ENCODE results near the gene SPTLC1.
"Not testable (repeated sequence)": the region's sequence is repeated elsewhere in the genome, so short reads cannot be mapped to it uniquely, and the experiment has no call there.

The SPTLC1 gene

DNA sequence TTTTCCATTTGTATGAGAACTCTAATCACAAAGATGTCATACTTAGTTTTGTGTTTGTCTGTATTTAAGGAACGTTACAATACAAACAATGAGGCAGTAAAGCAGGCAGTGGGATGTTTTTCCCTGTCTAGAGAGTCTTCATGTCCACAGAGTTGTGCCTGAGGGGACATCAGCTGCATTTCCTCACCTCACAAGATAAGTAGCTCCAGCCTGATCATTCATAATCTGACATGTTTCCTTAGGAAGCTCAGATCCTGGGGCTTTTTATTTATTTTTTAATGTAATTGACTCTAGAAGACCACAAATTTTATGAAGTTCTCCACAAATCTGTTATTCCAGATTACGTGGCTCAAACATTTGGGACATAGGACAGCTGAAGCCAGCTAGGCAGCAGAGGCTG lies 78.5 kb downstream of the SPTLC1 start:
- H3K27ac ChIP-seq = peak overlapping the region in 3 of 21 experiments; percentile 14 to 38 (median 16)
- H3K4me3 ChIP-seq = no peak overlapping the region

DNA sequence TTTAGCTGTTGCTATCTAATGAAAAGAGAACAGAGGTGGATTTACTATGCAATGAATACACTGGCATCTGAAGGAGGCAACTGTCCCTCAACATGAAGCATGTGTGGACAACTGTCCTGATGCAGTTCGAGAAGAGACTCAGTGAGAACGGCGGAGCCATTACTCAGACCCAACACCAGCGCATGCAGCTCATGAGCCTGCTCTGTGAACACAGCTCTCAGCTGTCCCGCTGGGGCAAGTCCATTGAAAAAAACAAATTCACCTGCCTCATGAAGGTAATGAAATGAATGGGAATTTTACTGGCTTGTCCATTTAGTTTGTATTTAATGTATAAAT lies 78.8 kb downstream of the SPTLC1 start:
- H3K27ac ChIP-seq = peak overlapping the region in 1 of 21 experiments; percentile 38
- no peak overlapping the region for H3K4me3 ChIP-seq

DNA sequence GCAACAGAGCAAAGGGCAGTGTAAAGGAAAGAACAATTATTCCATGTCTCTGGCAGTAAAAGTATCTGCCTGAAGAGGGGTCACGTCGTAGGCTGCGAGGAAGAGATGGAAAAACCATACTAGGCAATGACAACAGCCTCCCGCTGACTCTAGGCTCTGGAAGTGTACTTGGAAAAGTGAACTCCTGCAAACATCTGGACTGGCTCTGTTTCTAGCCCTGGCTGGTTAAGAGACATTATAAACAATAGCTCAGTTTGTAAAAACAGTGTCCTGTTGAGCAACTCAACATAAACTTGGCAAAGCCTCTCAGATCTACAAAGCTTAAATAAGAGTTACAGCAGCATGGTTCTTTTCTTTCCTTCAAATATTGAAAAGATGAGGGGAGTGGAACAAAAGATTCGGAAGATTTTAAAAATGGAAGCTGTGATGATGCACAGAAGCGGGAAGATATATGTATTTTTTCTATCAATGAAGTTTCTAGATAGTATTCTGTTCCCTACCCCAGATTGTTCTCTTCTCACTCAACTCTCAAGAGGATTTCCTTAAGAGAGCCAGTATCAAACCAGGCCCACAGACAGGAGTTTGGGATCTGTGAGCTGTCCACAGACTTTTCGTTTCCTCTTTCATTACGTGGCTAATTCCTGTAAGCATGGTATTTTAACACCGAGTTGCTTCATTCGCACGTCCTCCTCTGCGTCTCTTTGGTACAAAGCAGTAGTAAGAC lies 79.4 kb downstream of the SPTLC1 start:
- H3K27ac ChIP-seq = peak overlapping the region in 1 of 21 experiments; percentile 38
- no peak overlapping the region for H3K4me3 ChIP-seq

DNA sequence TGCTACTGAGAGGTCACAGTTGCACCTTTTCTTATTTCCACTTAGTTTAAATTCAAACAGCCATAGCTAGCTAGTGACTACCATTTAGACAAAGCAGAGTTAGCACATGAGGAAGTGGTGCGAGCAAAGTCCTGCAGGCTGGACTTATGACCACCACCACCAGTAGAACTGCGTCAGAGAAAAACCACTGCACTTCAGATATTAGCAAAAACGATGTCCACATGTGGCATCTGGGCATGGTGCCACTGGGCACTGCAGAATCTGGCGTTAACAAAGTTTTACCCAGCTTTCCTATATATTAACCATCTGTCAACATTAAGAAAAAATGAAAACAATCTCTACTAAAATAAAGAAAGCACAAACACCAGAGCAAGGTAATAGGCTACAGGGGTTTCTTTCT lies 80.1 kb downstream of the SPTLC1 start:
- no peak overlapping the region for H3K4me3 ChIP-seq
- no peak overlapping the region for H3K27ac ChIP-seq

DNA sequence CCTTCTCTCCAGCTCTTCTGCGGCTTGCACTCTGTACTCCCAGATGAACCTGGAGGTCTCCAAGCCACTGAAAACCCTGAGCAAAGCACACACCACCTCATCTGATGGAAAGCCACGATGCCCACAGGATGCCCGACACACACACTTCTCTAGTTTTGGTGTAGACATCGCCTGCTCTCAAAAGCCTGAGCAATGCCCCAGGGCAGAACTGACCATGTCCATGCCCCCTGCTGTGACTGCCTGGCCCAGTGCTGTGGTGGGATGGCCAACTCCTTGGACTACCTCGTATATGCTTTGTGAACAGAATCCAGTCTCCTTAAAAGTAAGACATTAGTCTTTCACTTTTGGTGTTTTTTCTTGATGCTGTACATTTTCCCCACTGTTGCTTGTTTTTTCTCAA lies 81.2 kb downstream of the SPTLC1 start:
- Histone ChIP-seq H3K27ac (no peak overlapping the region), H3K4me3 (no peak overlapping the region)

DNA sequence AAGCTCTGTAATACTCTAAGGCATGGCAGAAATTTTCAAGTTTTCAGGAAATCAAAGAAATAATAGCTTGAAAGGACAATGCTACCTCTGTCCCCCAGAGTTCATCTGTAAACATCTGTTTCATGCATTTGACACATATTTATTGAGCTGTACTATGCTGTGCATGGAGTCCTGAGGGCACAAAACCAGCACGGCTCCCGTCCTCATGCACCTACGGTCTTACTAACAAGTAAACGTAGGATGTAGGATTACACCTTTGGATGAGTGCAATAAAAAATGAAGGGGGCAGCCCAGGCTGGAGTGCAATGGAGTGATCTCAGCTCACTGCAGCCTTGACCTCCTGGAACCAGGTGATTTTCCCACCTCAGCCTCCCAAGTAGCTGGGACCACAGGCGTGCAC lies 81.9 kb downstream of the SPTLC1 start:
- Histone ChIP-seq H3K27ac (no peak overlapping the region), H3K4me3 (no peak overlapping the region)

DNA sequence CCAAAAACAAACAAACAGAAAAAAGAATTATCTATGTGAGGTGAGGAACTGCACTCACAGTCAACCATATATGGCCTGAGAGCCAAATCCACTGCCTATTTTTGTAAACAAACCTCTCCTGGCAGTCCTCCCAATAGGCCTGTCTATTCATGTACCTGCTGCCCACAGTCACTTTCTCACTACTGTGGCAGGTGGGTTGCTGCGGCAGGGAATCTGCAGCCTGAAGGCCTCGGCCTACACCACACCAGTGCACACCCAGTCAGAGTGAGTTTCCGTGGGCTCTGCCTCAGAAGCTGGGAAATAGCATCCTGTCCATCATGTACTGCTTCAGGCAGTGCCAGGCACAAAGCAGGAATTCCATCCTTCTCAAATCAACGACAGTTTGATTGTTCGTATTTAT lies 82.3 kb downstream of the SPTLC1 start:
- no peak overlapping the region for H3K27ac ChIP-seq
- no peak overlapping the region for H3K4me3 ChIP-seq

DNA sequence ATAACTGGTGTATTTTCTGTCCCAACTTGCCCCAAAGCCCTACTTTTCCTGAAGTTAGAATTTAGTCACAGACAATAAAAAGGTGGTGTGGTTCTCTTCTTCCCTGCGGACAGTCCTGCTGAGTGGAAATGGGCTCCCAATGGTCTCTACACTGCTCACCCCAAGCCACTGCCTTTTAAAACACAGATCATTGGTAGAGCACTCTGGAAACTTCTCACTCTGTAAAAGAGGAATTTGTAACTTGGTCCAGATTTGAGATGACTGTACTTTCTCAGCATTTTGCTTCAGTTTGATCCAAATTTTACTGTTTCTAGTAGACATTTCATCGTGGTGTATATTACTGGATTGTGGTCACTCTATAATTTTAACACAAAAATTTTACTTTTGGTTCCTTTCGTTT lies 84.8 kb downstream of the SPTLC1 start:
- H3K4me3 ChIP-seq = no peak overlapping the region
- H3K27ac ChIP-seq = no peak overlapping the region

DNA sequence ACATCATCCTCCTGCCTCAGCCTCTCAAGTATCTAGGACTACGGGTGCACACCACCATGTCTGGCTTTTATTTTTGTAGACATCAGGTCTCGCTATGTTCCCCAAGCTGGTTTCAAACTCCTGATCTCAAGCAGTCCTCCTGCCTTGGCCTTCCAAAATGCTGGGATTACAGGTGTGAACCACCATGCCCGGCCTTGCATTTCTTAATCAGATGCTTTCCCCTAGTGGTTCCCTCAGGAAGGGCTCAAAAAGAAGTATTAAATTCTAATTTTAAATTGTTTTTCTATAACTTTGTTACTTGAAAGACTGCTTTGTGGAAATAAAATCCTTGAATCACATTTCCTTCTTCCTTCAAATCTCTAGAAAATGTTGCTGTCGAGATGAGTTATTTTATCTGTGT lies 85.7 kb downstream of the SPTLC1 start:
- Histone ChIP-seq H3K4me3 (no peak overlapping the region), H3K27ac (no peak overlapping the region)

DNA sequence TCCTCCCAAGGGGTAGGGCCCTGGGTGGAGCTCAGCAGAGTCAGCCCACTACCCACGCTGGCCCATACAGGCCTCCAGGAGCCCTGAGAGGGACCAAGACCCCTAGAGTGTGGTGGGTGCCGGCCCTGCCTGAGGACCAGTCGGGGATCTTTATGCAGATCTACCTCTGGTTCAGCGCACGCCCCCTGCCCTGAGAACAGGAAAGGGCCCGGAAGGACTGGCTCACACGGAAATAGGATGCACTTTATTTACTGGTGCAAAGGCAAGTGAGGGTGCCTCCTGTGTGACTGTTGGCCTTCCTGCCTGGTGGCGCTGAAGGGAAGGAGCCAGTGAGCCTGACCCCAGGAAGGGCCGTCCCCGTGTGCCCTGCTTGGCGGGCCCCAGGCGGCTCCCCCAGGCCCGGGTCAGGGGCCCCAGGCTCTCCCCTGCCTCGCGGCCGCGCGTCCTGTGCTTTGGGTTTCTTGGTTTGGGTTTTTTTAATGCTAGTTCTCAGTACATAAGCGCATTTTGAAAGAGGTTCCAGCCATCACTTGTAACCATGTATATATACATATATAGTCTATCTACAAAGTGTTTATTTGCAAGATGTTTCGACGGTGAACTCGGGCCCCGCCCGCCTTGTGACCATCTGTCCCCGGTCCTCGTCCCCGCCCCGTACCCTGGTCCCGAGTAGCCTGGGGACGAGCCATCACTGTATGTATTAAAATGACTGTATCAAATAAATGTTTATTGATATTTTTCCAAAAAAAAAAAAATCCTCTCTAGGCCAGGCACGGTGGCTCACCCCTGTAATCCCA lies 88.8 kb downstream of the SPTLC1 start:
- no peak overlapping the region for H3K4me3 ChIP-seq
- no peak overlapping the region for H3K27ac ChIP-seq

DNA sequence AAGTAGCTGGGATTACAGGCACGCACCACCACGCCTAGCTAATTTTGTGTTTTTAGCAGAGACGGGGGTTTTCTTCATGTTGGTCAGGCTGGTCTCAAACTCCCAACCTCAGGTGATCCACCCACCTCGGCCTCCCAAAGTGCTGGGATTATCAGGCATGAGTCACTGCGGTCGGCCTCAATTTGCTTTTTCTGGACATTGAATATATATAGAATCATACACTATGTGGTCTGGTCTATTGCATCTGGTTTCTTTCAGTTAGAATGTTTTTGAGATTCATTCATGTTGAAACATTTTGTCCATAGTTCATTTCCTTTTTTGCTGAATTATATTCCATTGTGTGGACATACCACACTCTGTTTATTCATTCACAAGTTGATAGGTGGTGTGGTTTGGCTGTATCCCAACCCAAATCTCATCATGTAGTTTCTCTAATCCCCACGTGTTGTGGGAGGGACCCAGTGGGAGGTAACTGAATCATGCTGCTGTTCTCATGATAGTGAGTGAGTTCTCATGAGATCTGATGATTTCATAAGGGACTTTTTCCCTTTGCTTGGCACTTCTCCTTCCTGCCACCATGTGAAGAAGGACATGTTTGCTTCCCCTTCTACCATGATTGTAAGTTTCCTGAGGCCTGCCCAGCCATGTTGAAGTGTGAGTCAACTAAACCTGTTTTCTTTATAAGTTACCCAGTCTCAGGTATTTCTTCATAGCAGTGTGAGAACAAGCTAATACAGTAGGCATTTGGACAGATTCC lies 93.2 kb downstream of the SPTLC1 start:
- H3K27ac ChIP-seq = peak overlapping the region in 1 of 21 experiments; percentile 11
- not testable (repeated sequence) for H3K4me3 ChIP-seq

DNA sequence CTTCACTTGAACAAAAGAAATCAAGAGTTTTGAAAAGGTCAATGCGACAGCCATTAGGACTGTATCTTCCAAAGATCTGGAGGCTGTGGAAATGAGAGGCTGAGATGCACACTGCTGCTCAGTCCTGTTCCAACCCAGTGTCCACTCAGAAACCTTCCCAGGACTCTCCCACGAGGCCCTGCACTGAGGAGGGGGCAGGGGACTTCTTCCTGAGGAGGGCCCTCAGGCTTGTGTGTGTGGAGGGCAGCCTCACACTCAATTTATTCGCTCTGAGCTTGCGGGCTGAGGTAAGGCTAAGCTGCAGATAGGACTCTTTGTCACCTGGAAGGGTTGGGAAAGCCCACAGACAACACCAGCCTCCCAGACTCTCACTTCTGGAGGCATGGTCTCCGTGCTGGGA lies 95.6 kb downstream of the SPTLC1 start:
- no peak overlapping the region for H3K4me3 ChIP-seq
- H3K27ac ChIP-seq = no peak overlapping the region

DNA sequence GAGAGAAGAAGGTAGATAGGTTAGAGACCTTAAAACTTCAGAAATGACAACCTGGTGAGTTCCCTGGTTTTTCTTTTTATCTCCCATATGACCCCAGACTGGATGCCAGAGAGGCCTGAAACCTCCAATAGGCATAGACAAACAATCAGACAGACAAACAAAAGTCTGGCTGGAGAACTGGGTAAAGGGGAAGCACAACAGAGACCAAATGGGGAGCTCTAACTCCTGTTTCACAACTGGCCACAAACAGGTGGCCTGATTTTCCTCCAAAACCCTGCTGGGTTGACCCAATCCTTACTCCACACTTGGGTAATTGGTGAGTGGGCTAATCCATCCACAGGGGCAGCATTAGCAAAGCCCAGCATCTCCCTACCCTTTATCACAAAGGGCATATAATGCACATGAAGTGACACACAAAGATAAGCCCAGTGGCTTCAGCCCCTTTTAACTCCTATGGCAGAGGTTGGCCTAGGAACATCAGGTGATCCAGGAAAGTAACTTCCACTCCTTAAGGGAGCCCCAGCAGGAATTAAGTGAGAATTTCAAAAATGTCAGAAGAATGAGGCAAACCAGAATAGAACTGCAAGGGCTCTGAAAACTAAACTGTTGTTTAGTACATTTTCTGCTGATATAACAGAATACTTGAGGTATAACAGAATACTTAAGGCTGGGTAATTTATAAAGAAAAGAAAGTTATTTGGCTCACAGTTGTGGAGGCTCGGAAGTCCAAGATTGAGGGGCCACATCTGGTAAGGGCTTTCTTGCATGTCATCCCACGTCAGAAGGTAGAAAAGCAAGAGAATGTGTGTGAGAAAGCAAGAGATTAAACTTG lies 104.3 kb downstream of the SPTLC1 start:
- H3K4me3 ChIP-seq = no peak overlapping the region
- peak overlapping the region in 1 of 21 experiments; percentile 44 for H3K27ac ChIP-seq

DNA sequence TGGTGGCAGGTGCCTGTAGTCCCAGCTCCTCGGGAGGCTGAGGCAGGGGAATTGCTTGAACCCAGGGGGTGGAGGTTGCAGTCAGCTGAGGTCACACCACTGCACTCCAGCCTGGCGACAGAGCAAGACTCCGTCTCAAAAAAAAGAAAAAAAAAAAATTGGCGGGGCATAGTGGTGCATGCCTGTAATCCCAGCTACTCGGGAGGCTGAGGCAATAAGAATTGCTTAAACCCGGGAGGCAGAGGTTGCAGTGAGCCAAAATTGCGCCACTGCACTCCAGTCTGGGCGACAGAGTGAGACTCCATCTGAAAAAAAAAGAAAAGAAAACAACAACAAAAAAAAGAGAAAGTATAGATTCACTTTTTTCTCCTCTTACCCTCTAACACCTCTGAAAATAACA lies 105.0 kb downstream of the SPTLC1 start:
- H3K4me3 ChIP-seq = not testable (repeated sequence)
- peak overlapping the region in 1 of 21 experiments; percentile 44 for H3K27ac ChIP-seq

DNA sequence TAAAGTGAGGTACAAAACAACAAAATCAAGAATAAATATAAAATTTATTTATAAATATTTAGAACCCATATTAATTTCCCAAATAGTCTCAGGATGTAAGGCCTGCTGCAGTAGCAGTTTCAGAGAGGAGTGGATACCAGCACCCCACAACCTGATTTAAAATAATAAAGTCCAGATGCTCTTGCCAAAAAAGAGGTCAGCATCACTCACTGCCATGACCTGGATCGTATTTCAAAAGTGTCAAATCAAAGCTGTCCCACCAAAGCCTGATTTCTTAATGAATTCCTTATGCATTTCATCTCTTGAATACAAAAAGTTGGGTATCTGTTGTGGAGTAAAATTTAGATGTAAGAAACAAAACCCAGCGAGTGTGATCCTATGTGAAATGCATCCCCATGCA lies 107.2 kb downstream of the SPTLC1 start:
- H3K4me3 ChIP-seq = no peak overlapping the region
- no peak overlapping the region for H3K27ac ChIP-seq

DNA sequence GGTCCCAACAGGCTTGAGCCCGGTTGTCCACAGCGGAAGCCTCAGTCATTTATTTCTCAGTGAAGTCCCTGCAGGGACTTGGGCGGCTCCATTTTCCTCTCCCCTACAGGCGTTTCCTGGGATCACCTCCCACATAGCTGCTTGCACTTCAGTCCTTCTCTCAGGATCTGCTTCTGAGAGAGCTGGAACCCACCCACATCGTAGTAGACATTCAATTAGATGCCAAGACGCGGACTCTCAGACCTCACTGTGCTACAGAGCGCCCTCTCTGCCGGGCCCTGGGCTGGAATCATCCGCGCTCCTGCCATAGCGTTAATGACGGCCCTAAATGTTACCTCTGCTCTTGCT lies 111.2 kb downstream of the SPTLC1 start:
- Histone ChIP-seq H3K4me3 (no peak overlapping the region), H3K27ac (no peak overlapping the region)

DNA sequence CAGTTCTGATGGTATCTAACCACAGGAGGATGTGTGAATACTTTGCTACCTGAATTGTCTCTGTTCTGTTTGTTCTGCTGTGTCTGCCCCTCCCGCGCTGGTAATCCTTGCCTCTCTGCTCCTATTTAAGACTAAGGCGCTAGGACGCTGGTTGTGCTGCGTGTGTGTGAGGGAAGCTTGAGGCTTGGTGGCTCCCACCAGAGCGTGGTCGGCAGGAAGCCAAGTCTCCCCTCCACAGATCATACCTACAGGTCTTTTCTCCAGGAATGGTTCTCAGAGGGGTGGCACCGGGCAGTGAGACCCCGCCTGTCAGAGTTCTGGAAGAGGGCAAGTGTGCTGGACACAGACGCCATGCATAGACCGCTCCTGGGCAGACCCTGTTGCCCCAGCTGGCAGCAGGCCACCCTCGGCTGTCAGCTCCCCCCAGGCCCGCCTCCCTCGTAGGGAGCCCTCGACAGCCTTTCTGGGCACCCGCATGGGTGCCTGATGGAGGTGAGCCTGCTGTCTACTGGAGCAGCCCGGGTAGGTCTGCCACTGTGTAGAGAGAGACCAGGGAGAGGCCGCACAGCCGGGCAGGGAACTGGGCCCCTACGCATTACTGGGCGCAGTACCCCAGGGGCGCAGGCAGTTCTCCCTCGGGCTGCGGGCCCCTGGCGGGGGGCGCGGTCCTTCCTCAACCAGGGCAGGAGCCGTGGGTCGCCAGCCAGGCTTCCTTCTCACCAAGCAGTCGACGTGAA lies 111.7 kb downstream of the SPTLC1 start:
- no peak overlapping the region for H3K4me3 ChIP-seq
- no peak overlapping the region for H3K27ac ChIP-seq

DNA sequence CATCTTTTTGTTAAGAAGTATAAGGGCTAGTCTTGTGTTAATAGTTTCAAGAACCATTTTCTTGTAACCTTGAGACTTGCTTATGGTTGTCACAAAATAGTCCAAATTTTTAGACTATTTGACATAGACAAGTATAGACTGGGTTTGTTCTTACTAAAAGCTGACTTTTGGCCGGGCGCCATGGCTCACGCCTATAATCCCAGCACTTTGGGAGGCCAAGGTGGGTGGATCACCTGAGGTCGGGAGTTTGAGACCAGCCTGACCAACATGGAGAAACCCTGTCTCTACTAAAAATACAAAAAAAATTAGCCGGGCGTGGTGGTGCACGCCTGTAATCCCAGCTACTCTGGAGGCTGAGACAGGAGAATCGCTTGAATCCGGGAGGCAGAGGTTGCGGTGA lies 113.3 kb downstream of the SPTLC1 start:
- not testable (repeated sequence) for H3K4me3 ChIP-seq
- H3K27ac ChIP-seq = peak overlapping the region in 2 of 21 experiments; percentile 31

DNA sequence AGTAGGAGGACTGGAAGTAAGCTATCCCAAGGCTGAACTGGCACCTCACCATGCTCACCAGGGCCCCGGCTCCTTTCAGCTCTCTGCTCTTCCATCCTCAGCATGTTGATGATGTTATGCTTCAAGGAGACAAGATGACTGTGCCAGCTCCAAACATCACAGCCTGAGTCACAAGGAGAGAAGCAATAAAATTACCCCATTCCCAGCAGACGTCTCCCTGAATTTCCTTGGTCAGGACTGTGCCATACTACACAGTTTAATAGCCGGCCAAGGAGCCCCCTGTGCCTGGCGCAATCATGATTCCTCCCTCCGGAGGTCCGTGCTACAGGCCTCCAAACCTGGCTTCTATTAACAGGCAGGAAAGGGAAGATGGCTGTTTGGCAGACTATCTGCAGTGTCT lies 114.0 kb downstream of the SPTLC1 start:
- Histone ChIP-seq H3K27ac (peak overlapping the region in 2 of 21 experiments; percentile 31), H3K4me3 (no peak overlapping the region)
